K562 (cell line): ENCODE measurements around the gene SACM1L. TPM values are rescaled to one million over a fixed set of nuclear protein-coding genes. Genes with fewer than 3 reads are reported as not detected.

Experiments used
- CC2D1A ChIP-seq: fragments of 450-650 bp; IDR thresholded peaks from 2 replicates; pipeline ENCODE4 v1.6.1; 2017; ENCODE audit warnings: mild to moderate bottlenecking
- MAX ChIP-seq: sonication (generic); formaldehyde crosslinking; IDR thresholded peaks from 2 replicates; pipeline ENCODE4 v1.9.0; 2022; ENCODE audit warnings: mild to moderate bottlenecking, missing genetic modification reagents
- MGA ChIP-seq: fragments of 450-650 bp; IDR thresholded peaks from 2 replicates; pipeline ENCODE4 v1.6.1; 2016; ENCODE audit warnings: mild to moderate bottlenecking, moderate library complexity
- TCF7L2 ChIP-seq: fragments of 150-350 bp; IDR thresholded peaks from 2 replicates; pipeline ENCODE4 v1.6.1; 2016; ENCODE audit warnings: low read depth, mild to moderate bottlenecking, low read length, moderate library complexity
- ZBTB40 ChIP-seq, 2 experiments: fragments of 450-650 bp in 1 of 2; sonication (generic) in 1 of 2; formaldehyde crosslinking in 1 of 2; IDR thresholded peaks; 2 replicates each; pipeline versions ENCODE4 v1.7.1 to v1.9.0; 2016 to 2022; ENCODE audit warnings: inconsistent platforms in 1 of 2, mild to moderate bottlenecking in 1 of 2, missing genetic modification reagents in 1 of 2
- ZKSCAN1 ChIP-seq: fragments of 150-350 bp; IDR thresholded peaks from 2 replicates; pipeline ENCODE4 v1.6.1; 2016; ENCODE audit warnings: low read depth, low read length
- polyA plus RNA-seq, 8 experiments: library from polyadenylated mRNA; depleted of rRNA in 4 of 8; stranded (reverse) in 5 of 8; unstranded in 3 of 8; fragments of >200 nt; fragmentation: Nextera tagmentation in 2 of 8; fragmentation: Illumina TruSeq in 1 of 8; extraction: Ambion mirVana in 2 of 8; extraction: Trizol in 1 of 8; gene quantifications; 2 replicates each; pipeline versions ENCODE4 v1.2.1 to v1.2.3, GENCODE V29; 2011 to 2014; ENCODE audit warnings: inconsistent platforms in 1 of 8, missing spikeins in 1 of 8
- total RNA-seq, 7 experiments: library from RNA; depleted of rRNA in 6 of 7; stranded (reverse); fragments of >200 nt in 6 of 7; fragmentation: Illumina TruSeq in 2 of 7; extraction: Trizol in 2 of 7; gene quantifications; 2 replicates each; pipeline versions ENCODE4 v1.2.1 to v1.2.3, GENCODE V29; 2011 to 2021; ENCODE audit warnings: low replicate concordance in 1 of 7

The SACM1L gene
- total and polyA plus RNA-seq, 9 of the 15 experiments (the other 6 are each of a cell fraction or from before 2014, with no cell fraction given): 25.7 to 67.2 (median 40.3) TPM

- TF ChIP-seq MGA (peak; percentile 27; the same call in 1 of the 2 replicates), TCF7L2 (peak; percentile 23; the same call in 1 of the 2 replicates), CC2D1A (no peak), MAX (CRISPR knock-in tag) (peak; percentile 7; the same call in 1 of the 2 replicates), ZKSCAN1 (no peak), ZBTB40 (IDR thresholded peaks at IDR 0.05) (no peak), ZBTB40 (CRISPR knock-in tag; IDR thresholded peaks at IDR 0.05) (0 out of 2 replicates have a peak, but pooled peaks have one; percentile 19)
These were observed 4.8 kb upstream of the SACM1L start (continued) for GRCh38 chr3:45684327-45684892.
